Measurements from ENCODE around the gene PRR7.
"Not testable (repeated sequence)": the region's sequence is repeated elsewhere in the genome, so short reads cannot be mapped to it uniquely, and the experiment has no call there.

Gene PRR7

DNA sequence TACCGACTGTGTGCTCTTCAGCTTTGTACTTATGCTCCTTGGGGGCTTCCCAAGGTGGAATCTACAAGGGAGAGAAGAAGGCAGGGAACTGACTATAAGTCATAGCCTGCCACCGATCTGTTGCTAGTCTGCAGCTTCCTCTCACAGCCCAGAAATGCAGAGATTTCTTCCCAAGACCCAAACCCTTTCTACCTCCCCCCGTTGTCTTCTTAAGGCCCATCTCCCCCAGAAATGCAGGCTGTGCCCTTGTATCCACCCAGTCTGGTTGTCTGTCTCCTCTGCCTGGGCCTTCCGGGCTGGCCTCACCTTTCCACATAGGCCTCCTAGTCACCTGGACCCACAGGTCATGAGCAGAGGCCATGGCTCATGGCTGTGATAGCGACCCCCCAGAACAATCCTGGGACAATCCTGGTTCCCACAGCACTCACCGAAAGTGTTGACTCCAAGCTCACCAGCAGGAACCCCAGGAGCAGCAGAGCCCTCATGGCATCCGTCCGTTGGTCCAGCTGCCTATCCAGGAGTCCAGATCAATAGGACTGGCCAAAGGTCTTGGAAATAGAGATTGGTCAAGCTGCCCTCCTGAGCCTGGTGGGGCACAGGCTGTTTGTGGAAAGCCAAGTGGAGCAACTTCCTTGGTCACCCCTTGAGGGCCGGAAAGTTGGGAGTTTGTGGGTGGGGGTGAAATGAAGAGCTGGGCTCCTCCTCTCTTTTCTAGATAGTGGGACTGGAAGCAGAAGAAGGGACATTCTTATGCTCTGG, 37.4 kb upstream of the PRR7 start, which contains the start of gene F12:
Gene F12 (minus strand): TSS at position 522 of the 759 bp plus-strand sequence. CDS start 37 bp downstream, at position 485.
- DNase-seq = no peak
- no peak within 1 kb of the TSS for H3K4me3 ChIP-seq (ENCODE audit: low read depth, low read length)
- TF ChIP-seq, protein P1, sequence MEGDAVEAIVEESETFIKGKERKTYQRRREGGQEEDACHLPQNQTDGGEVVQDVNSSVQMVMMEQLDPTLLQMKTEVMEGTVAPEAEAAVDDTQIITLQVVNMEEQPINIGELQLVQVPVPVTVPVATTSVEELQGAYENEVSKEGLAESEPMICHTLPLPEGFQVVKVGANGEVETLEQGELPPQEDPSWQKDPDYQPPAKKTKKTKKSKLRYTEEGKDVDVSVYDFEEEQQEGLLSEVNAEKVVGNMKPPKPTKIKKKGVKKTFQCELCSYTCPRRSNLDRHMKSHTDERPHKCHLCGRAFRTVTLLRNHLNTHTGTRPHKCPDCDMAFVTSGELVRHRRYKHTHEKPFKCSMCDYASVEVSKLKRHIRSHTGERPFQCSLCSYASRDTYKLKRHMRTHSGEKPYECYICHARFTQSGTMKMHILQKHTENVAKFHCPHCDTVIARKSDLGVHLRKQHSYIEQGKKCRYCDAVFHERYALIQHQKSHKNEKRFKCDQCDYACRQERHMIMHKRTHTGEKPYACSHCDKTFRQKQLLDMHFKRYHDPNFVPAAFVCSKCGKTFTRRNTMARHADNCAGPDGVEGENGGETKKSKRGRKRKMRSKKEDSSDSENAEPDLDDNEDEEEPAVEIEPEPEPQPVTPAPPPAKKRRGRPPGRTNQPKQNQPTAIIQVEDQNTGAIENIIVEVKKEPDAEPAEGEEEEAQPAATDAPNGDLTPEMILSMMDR (IDR thresholded peaks at IDR 0.05; ENCODE audit: low read depth, low read length, missing control alignments) = no peak
- in situ Hi-C loops (cut with HindIII; ENCODE audit: low pct_ligation_motif_present, low sequenced_read_pairs) = no loop called here
- no peaks in the 10 kb centered on the region for H3K27me3 ChIP-seq (replicated peaks)
- H3K36me3 ChIP-seq (replicated peaks) = no peaks in the 10 kb centered on the region
- H3K27ac ChIP-seq = no peak within 1 kb of the TSS

DNA sequence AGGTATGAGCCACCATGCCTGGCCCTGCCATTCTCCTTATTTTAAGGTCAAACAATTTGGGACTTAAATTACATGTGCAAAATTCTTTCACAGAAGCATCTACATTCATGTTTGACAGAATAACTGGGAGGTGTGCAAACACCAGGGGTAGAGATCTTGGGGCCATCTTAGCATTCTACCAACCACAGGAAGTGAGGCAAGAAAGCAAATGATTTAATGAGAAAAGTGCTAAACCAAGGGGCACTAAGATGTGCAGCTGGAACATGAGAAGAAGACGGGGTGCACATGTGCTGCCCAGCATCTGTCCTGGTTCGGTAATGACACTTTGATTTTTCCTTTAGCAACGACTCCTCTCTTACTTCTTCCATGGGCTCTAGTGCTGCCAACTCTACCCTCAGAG, 36.0 kb upstream of the PRR7 start:
- no peak for DNase-seq
- Histone ChIP-seq H3K27me3 (replicated peaks) (no peaks in the 10 kb centered on the region), H3K36me3 (replicated peaks) (no peaks in the 10 kb centered on the region), H3K27ac (no peak overlapping the region), H3K4me3 (ENCODE audit: low read depth, low read length) (no peak overlapping the region)
- in situ Hi-C loops (cut with HindIII; ENCODE audit: low pct_ligation_motif_present, low sequenced_read_pairs) = no loop called here
- TF ChIP-seq, protein P1 (IDR thresholded peaks at IDR 0.05; ENCODE audit: low read depth, low read length, missing control alignments) = no peak

DNA sequence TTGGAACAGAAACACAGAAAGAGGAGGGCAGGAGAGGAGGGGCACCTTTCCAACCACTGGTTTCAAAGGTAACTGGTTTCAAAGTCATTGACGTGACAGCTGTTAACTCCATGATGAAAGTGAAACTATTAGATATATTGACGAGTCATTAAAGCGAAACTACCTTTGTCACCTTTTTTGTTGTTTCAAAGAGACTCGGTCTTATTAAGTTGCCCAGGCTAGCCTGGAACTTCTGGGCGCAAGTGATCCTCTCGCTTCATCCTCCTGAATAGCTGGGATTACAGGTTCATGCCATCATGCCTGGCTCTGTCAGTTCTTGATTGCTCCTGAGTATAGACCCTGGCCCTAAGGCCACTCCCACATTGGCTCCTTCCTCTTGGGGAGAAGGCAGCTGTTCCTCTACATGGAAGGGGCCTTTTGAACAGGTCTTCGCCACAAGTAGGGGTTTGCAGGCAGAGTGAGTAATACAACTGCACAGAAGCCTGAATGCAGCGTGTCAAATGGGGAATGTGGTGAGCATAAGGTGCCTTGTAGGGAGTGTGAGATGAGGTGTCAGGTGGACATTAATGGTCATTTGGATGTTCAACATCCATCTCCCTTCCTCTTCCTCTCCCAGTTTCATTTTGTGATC, 33.9 kb upstream of the PRR7 start:
- Histone ChIP-seq H3K27me3 (replicated peaks) (no peaks in the 10 kb centered on the region), H3K36me3 (replicated peaks) (no peaks in the 10 kb centered on the region), H3K4me3 (ENCODE audit: low read depth, low read length) (no peak overlapping the region), H3K27ac (no peak overlapping the region)
- TF ChIP-seq, protein P1 (IDR thresholded peaks at IDR 0.05; ENCODE audit: low read depth, low read length, missing control alignments) = no peak
- DNase-seq = no peak
- in situ Hi-C loops (cut with HindIII; ENCODE audit: low pct_ligation_motif_present, low sequenced_read_pairs) = no loop called here

DNA sequence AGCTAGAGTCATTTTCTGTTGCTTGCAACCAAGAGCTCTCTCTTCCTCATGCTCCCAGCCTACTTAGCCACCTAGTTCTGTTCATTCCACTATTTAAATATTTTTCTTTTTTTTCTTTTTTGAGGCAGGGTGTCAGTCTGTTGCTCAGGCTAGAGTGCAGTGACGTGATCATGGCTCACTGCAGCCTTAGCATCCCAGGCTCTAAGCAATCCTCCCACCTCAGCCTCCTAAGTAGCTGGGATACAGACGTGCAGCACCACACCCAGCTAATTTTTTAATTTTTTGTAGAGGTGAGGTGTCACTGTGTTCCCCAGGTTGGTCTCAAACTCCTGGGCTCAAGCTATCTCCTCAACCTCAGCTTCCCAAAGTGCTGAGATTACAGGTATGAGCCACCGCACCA, 32.1 kb upstream of the PRR7 start:
- TF ChIP-seq, protein P1 (IDR thresholded peaks at IDR 0.05; ENCODE audit: low read depth, low read length, missing control alignments) = no peak
- Histone ChIP-seq H3K36me3 (replicated peaks) (no peaks in the 10 kb centered on the region), H3K4me3 (ENCODE audit: low read depth, low read length) (no peak overlapping the region), H3K27ac (no peak overlapping the region), H3K27me3 (replicated peaks) (no peaks in the 10 kb centered on the region)
- no peak for DNase-seq
- in situ Hi-C loops (cut with HindIII; ENCODE audit: low pct_ligation_motif_present, low sequenced_read_pairs) = no loop called here

DNA sequence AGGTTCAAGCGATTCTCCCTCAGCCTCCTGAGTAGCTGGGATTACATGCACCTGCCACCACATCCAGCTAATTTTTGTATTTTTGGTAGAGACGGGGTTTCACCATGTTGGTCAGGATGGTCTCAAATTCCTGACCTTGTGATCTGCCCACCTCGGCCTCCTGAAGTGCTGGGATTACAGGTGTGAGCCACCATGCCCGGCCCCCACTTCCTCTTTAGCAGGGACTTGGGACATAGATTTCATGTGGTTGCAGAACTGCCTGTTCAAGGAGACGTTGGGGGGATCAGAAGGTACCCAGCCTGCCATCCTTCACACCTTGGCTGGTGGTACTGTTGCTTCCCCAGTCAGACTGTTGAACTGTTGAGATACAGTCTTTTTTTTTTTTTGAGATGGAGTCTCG, 29.5 kb upstream of the PRR7 start:
- DNase-seq; H3K27me3 ChIP-seq (replicated peaks); H3K36me3 ChIP-seq (replicated peaks); in situ Hi-C loops (cut with HindIII; ENCODE audit: low pct_ligation_motif_present, low sequenced_read_pairs); H3K4me3 ChIP-seq (ENCODE audit: low read depth, low read length); H3K27ac ChIP-seq: not testable (repeated sequence)

DNA sequence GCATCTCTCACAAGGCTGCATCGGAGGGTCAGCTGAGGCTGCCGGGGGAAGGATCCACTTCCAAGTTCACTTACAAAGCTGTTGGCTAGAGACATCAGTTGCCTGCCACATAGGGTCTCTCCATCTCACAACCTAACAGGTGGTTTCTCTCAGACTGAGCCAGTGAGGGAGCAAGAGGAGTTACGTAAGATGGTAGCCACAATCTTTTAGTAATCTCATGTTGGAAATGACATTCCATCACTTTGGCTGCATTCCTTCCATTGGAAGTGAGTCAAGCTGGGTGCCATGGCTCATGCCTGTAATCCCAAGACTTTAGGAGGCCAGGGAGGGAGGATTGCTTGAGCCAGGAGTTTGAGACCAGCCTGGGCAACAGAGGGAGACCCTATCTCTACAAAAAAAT, 27.6 kb upstream of the PRR7 start:
- Histone ChIP-seq H3K4me3 (ENCODE audit: low read depth, low read length) (no peak overlapping the region), H3K27me3 (replicated peaks) (no peaks in the 10 kb centered on the region), H3K27ac (no peak overlapping the region), H3K36me3 (replicated peaks) (no peaks in the 10 kb centered on the region)
- peak; percentile 17 for DNase-seq
- TF ChIP-seq, protein P1 (IDR thresholded peaks at IDR 0.05; ENCODE audit: low read depth, low read length, missing control alignments) = no peak
- in situ Hi-C loops (cut with HindIII; ENCODE audit: low pct_ligation_motif_present, low sequenced_read_pairs) = no loop called here

DNA sequence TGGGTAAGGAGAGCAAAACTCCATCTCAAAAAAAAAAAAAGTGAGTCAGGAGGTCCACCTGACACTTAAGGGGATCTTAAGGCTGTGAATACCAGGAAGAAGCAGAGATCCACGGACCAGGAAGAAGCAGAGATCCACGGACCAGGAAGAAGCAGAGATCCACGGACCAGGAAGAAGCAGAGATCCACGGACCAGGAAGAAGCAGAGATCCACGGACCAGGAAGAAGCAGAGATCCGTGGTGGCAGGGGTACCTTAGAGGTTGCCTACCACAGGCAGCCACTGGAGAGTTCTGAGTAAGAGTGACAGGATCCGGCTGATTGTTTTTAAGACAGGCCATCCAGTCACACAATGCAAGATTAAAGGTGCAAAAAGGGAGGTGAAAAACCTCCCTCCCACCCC, 26.1 kb upstream of the PRR7 start:
- in situ Hi-C loops (cut with HindIII; ENCODE audit: low pct_ligation_motif_present, low sequenced_read_pairs); H3K27ac ChIP-seq; H3K4me3 ChIP-seq (ENCODE audit: low read depth, low read length); H3K36me3 ChIP-seq (replicated peaks); H3K27me3 ChIP-seq (replicated peaks); DNase-seq: not testable (repeated sequence)

Measured in brain microvascular endothelial cell (primary cell).